Psoas muscle (tissue), 8 donors: ENCODE results near the gene CDC14A. TPM values are rescaled to one million over a fixed set of nuclear protein-coding genes. Genes with fewer than 3 reads are reported as not detected.
A peak's percentile ranks its signal among the peaks of the same experiment; 100 is the strongest.

Experiments used
- ATAC-seq, 4 donors: fragments of 200-7000 bp; cut with Tn5 transposase; one replicate each; pipeline ENCODE4 v1.9.1; 2020; ENCODE audit warnings: moderate library complexity in 3 of 4, mild to moderate bottlenecking in 2 of 4
- DNase-seq, 2 donors: peaks; one replicate each; pipeline ENCODE4 v3.0.0-alpha.2; 2020
- H3K27ac ChIP-seq: fragments of 200-600 bp; one replicate; pipeline ENCODE4 v1.8.0; 2022
- H3K27me3 ChIP-seq, 3 donors: fragments of 200-600 bp in 1 of 3; one replicate each; pipeline versions ENCODE4 v1.6.1 to v1.8.0; 2013 to 2022; ENCODE audit warnings: low read length in 2 of 3, mild to moderate bottlenecking in 2 of 3, moderate library complexity in 1 of 3; ENCODE audit not compliant: insufficient read depth in 3 of 3
- H3K36me3 ChIP-seq, 2 donors: fragments of 200-600 bp in 1 of 2; one replicate each; pipeline versions ENCODE4 v1.6.1 to v1.8.0; 2013 to 2022; ENCODE audit warnings: low read depth in 1 of 2, mild to moderate bottlenecking in 1 of 2, moderate library complexity in 1 of 2; ENCODE audit not compliant: insufficient read depth in 1 of 2
- H3K4me1 ChIP-seq: fragments of 200-600 bp; one replicate; pipeline ENCODE4 v1.8.0; 2022
- H3K4me3 ChIP-seq: fragments of 200-600 bp; one replicate; pipeline ENCODE4 v1.8.0; 2022; ENCODE audit warnings: mild to moderate bottlenecking
- H3K9me3 ChIP-seq: fragments of 200-600 bp; one replicate; pipeline ENCODE4 v1.8.0; 2022
- WGBS, 3 donors: extraction: QIAGEN DNeasy Blood & Tissue Kit; methylation state at CpG; one replicate each; pipeline versions ENCODE4 v1.1.6 to v1.1.7; 2013; 5-methylcytosine and 5-hydroxymethylcytosine counted together
- intact Hi-C, 2 donors: fragments of 100-400 bp; cut with DNase I; formaldehyde crosslinking; loops; one replicate each; pipeline versions ENCODE4 v1.11.0 to v1.14.2; 2022
- polyA plus RNA-seq, 3 donors: library from polyadenylated mRNA; stranded (reverse); fragments of 200-250 nt; gene quantifications; one replicate each; pipeline ENCODE4 v1.2.3, GENCODE V29; 2013
- total RNA-seq, 4 donors: library from RNA; stranded (reverse); fragmentation: NEBNext Ultra II Directional in 2 of 4; extraction: Animal tissue kit (Norgen Biotek cat#: 25700) in 2 of 4; gene quantifications; one replicate each; pipeline versions ENCODE4 v1.2.1 to v1.2.4, GENCODE V29; 2021 to 2023
- TF ChIP-seq, protein P1 (sequence below): fragments of 200-600 bp; IDR thresholded peaks from one replicate; pipeline ENCODE4 v1.8.0; 2022; ENCODE audit warnings: antibody characterized with exemption
- donor health status: healthy with polysubstance abuse.
- donor health status: DM: no; HTN: no; CAD: no; lungs with moderate emphysema.
- donor health status: Bipolar disorder and iron deficiency.
- donor health status: healthy.
- donor health status: DM: yes; HTN: yes; CAD: no.
- donor health status: DM: no; HTN: no; CAD: no.
- donor health status: DM: no; HTN: no; CAD: no.
- donor health status: DM: yes; HTN: yes; CAD: no.

CDC14A gene
- total and polyA plus RNA-seq, 7 donors: 0.44 to 5.5 (median 2.3) TPM

DNA sequence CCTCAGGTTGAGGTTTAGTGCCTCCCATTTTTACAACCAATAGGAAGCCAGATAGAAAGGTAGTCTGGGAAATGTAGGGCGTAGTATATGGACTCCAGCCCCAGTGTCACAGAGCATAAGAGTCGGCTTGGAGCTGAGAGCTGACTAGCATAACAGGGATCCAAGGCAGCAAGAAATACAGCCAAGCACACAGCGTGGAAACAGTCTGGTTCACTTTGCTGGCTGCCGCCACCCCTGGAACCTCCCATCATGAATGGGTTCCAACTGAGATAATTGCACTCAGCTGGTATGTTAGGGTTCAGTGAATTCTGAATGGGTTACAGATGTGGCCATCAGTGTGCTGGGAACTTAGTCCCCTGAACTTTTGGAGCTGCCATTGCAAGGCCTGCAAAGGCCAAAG is 108.9 kb downstream of the CDC14A start:
- no peak overlapping the region for H3K27ac ChIP-seq
- H3K9me3 ChIP-seq: no peaks in the 10 kb centered on the region
- WGBS, 3 donors: 37 to 58% (median 41%) methylated on average over 4 of the region's 4 CpGs
- H3K36me3 ChIP-seq: peaks cover 0 to 7% of the 10 kb centered on the region in 2 donors
- TF ChIP-seq, protein P1, sequence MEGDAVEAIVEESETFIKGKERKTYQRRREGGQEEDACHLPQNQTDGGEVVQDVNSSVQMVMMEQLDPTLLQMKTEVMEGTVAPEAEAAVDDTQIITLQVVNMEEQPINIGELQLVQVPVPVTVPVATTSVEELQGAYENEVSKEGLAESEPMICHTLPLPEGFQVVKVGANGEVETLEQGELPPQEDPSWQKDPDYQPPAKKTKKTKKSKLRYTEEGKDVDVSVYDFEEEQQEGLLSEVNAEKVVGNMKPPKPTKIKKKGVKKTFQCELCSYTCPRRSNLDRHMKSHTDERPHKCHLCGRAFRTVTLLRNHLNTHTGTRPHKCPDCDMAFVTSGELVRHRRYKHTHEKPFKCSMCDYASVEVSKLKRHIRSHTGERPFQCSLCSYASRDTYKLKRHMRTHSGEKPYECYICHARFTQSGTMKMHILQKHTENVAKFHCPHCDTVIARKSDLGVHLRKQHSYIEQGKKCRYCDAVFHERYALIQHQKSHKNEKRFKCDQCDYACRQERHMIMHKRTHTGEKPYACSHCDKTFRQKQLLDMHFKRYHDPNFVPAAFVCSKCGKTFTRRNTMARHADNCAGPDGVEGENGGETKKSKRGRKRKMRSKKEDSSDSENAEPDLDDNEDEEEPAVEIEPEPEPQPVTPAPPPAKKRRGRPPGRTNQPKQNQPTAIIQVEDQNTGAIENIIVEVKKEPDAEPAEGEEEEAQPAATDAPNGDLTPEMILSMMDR: no peak
- ATAC-seq: peak in 3 of 4 donors; percentile 26 to 47 (median 41)
- intact Hi-C loops: loop anchor here (5.0 to 10.0 kb wide), 2 partner anchors 176 to 406 kb away; no protein-coding TSS in a partner anchor
- H3K4me1 ChIP-seq: peaks cover 3% of the 10 kb centered on the region
- H3K27me3 ChIP-seq: no peaks in the 10 kb centered on the region
- no peak overlapping the region for H3K4me3 ChIP-seq
- DNase-seq: peak in 1 of 2 donors; percentile 16

DNA sequence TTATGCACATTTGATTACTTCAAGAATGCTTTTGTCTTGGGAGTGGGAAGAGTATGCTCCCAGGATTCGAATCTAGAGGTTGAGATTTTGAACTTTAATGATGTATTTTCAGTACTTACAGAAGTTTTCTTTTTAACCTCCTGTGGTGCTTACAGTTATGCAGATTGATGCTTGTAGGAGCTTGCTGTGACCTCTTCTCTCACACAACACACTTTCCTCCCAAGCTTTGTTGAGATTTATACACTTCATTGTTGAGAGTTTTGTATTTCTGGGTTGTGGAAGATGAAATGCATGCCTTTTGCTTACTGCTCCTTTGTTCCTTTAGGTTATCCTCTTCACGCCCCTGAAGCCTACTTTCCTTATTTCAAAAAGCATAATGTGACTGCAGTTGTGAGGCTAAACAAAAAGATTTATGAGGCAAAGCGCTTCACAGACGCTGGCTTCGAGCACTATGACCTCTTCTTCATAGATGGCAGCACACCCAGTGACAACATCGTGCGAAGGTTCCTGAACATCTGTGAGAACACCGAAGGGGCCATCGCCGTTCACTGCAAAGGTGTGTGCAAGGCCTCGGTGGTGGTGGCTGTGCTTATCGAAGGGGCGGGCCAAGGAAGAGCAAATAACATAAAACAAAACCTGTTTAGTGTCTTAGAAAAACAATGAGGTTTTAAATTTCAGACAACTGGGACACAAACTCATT is 110.2 kb downstream of the CDC14A start:
- WGBS, 3 donors: 79 to 84% (median 79%) methylated on average over 13 of the region's 13 CpGs
- TF ChIP-seq, protein P1: no peak
- DNase-seq (no peak), ATAC-seq (no peak)
- H3K9me3 ChIP-seq: no peaks in the 10 kb centered on the region
- peaks cover 0 to 7% of the 10 kb centered on the region in 2 donors for H3K36me3 ChIP-seq
- no peaks in the 10 kb centered on the region for H3K27me3 ChIP-seq
- no peak overlapping the region for H3K4me3 ChIP-seq
- H3K27ac ChIP-seq: no peak overlapping the region
- peaks cover 3% of the 10 kb centered on the region for H3K4me1 ChIP-seq
- intact Hi-C loops: loop anchor here (5.0 to 10.0 kb wide), 2 partner anchors 178 to 405 kb away; no protein-coding TSS in a partner anchor

DNA sequence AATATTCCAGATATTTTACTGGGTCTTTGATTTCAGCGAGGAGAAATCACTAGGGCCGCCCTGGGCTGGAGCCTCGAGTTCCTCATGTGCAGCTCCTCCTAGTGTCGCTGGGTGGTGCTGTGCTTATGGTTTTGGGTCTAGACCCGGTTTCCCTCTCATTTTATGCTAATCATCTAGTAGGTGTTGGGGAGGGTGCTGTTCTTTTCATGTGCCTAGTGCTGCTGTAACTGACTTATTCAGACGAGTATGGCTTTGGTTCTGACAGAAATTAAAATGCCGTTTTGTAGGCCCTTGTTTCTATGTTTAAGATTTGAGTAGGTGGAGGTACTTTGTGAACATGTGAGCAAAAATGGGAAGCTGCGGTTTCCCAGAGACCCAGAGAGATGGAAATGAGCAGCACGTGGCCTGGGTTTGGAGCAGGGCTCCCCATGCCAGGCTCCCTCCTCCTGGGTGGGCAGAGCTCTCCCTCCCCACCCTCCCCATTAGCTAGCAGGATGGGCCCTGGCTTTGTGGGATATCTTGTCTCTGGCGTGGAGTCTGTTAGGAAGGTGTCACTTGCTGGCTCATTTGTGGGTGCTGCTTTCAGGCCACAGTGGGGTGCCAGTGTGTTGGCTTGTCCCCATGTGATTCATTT is 111.6 kb downstream of the CDC14A start:
- whole genome bisulfite sequencing, 3 donors: 39 to 43% (median 40%) methylated on average over 10 of the region's 10 CpGs
- H3K4me3 ChIP-seq: no peak overlapping the region

DNA sequence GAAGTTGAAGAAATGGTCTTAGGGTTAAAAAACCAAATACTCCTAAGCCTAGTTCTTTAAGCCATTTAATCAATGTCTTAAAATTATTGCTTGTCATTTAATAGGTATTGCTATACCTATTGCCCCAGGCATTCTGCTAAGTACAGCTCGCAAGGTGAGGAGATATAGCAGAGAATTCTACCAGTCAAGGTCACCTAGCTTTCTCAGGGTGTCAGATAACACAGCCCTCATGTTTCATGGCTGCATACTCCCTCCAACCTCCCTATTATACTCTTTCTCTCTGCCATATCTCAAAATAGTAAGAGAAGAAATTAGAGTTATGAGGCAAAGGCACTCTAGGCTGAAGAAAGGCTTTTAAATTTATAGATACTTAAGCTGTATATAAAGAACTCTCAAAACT is 117.3 kb downstream of the CDC14A start:
- no peak overlapping the region for H3K4me3 ChIP-seq
- TF ChIP-seq, protein P1: no peak
- peak in 3 of 4 donors; percentile 37 to 60 (median 58) for ATAC-seq
- H3K27ac ChIP-seq: no peak overlapping the region
- intact Hi-C loops: loop anchor here in 1 of 2 donors (10.0 kb wide), 1 partner anchor 185 kb away; no protein-coding TSS in a partner anchor
- H3K27me3 ChIP-seq: no peaks in the 10 kb centered on the region
- peaks cover 14% of the 10 kb centered on the region for H3K4me1 ChIP-seq
- no peaks in the 10 kb centered on the region for H3K9me3 ChIP-seq
- H3K36me3 ChIP-seq: peaks cover 0 to 5% of the 10 kb centered on the region in 2 donors
- DNase-seq: no peak
- 30 to 49% (median 33%) methylated on average over 1 of the region's 1 CpG for WGBS, 3 donors

More for the DNA sequence above, 111.6 kb downstream of the CDC14A start:
- H3K27ac ChIP-seq: no peak overlapping the region
- no peaks in the 10 kb centered on the region for H3K9me3 ChIP-seq
- intact Hi-C loops: loop anchor here (5.0 to 10.0 kb wide), 2 partner anchors 179 to 403 kb away; no protein-coding TSS in a partner anchor
- no peaks in the 10 kb centered on the region for H3K27me3 ChIP-seq
- TF ChIP-seq, protein P1: peak; percentile 66
- H3K36me3 ChIP-seq: peaks cover 0 to 7% of the 10 kb centered on the region in 2 donors
- DNase-seq (peak; percentile 38 to 63), ATAC-seq (peak in 3 of 4 donors; percentile 48 to 67 (median 48))
- H3K4me1 ChIP-seq: no peaks in the 10 kb centered on the region
